NCI-H460 (cell line): ENCODE measurements around the gene RAB15. TPM values are rescaled to one million over a fixed set of nuclear protein-coding genes. Genes with fewer than 3 reads are reported as not detected.

Source experiments
- DNase-seq: peaks from one replicate; pipeline ENCODE4 v3.0.0-alpha.2; 2016; ENCODE audit warnings: low read depth; ENCODE audit errors: extremely low read depth
- total RNA-seq: library from RNA; depleted of rRNA; stranded (reverse); fragments of >200 nt; shearing (Covaris generic); gene quantifications from 2 replicates; pipeline ENCODE4 v1.2.3, GENCODE V29; 2014

The RAB15 gene
- total RNA-seq, 1 experiment from 2014 or later, result 1.8 TPM

- DNase-seq, result no peak
Observed at GRCh38 chr14:64992328-64992885, 20.3 kb upstream of the RAB15 start.

GRCh38 chr14:64990939-64991338, 18.8 kb upstream of the RAB15 start:
- DNase-seq, result no peak

GRCh38 chr14:64990296-64990695, 18.2 kb upstream of the RAB15 start:
- no peak for DNase-seq

- DNase-seq, result no peak
Observed at GRCh38 chr14:64987438-64987767, 15.3 kb upstream of the RAB15 start.

- peak; percentile 94 for DNase-seq
Observed at GRCh38 chr14:64986648-64987437, 14.7 kb upstream of the RAB15 start, which contains the start of gene FNTB. TSS of gene FNTB (plus strand) at chr14:64986895. CDS start at chr14:64986954, 59 bp downstream.

GRCh38 chr14:64983439-64984310, 11.5 kb upstream of the RAB15 start:
- peak; percentile 20 for DNase-seq

GRCh38 chr14:64979336-64980074, 7.4 kb upstream of the RAB15 start:
- no peak for DNase-seq

- DNase-seq, result no peak
Observed at GRCh38 chr14:64974563-64974962, 2.4 kb upstream of the RAB15 start.

- no peak for DNase-seq
Observed at GRCh38 chr14:64973826-64974225, 1.7 kb upstream of the RAB15 start.

GRCh38 chr14:64973026-64973442, 898 bp upstream of the RAB15 start:
- DNase-seq, result no peak

GRCh38 chr14:64971491-64971942, 619 bp downstream of the RAB15 start:
- no peak for DNase-seq

GRCh38 chr14:64970776-64971477, 1.2 kb downstream of the RAB15 start:
- no peak for DNase-seq

- no peak for DNase-seq
Observed at GRCh38 chr14:64970041-64970440, 2.1 kb downstream of the RAB15 start.

- no peak for DNase-seq
Observed at GRCh38 chr14:64968651-64969050, 3.5 kb downstream of the RAB15 start.

- DNase-seq, result no peak
Observed at GRCh38 chr14:64968167-64968566, 4.0 kb downstream of the RAB15 start.

GRCh38 chr14:64966976-64967375, 5.2 kb downstream of the RAB15 start:
- DNase-seq, result no peak

- no peak for DNase-seq
Observed at GRCh38 chr14:64965356-64966000, 6.7 kb downstream of the RAB15 start.

- no peak for DNase-seq
Observed at GRCh38 chr14:64963611-64964010, 8.5 kb downstream of the RAB15 start.

GRCh38 chr14:64960762-64961276, 11.3 kb downstream of the RAB15 start:
- DNase-seq, result no peak
